Renal pelvis (tissue), 4 donors: ENCODE measurements around the gene ZBTB49. TPM values are rescaled to one million over a fixed set of nuclear protein-coding genes. Genes with fewer than 3 reads are reported as not detected.

Experiments
- DNase-seq: peaks from one replicate; pipeline ENCODE4 v3.0.0-alpha.2; 2013
- polyA plus RNA-seq, 3 donors: library from polyadenylated mRNA; unstranded; fragments of 120-200 nt; gene quantifications; one replicate each; pipeline ENCODE4 v1.2.1, GENCODE V29; 2013; ENCODE audit not compliant: insufficient read length in 3 of 3

Gene ZBTB49
- polyA plus RNA-seq, 3 donors = 7.5 to 9.0 (median 8.5) TPM

DNA sequence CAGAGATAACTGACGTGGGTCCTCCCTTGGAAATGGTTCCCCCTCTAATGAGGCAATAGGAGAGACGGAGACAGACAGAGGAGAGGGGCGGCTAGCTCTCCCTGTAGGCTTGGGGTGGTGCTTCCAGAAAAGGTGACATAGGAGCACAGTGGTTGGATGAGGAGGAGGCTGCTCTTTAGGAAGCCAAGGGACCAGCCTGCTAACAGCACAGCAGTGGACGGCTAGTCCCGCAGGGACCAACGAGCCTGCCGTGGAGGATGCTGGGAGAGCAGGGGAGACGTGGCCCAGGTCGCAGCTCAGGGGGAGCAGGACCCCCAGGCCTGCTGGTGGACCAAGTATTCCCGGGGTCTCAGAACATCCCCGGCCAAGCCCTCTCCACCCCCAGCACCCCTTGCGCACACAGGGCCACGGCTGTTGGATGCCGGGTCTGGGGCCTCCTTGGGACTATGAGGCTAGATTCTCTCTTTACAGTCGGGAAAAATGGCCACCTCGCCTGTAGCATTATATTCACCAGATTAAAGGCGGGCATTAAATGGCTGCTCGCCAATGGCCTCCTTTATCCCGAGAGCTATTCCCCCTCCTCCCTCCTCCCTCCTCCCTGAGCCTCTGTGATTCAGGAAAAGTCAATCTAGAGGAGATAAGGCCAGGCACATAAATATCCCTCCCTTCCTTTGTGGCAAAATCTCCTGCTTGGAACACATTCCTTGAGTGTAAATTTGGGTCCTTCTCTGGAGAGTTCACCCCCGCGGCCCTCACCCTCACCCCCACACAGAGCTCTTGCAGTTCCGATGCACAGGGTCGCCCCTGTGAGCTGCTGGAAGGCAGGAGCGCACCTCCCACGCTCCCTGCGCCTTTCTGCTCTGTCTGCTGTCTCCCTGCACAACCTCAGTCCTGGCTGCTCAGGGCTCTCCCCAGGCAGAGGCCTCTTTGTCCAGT lies 66.3 kb downstream of the ZBTB49 start:
- DNase-seq = peak; percentile 20

DNA sequence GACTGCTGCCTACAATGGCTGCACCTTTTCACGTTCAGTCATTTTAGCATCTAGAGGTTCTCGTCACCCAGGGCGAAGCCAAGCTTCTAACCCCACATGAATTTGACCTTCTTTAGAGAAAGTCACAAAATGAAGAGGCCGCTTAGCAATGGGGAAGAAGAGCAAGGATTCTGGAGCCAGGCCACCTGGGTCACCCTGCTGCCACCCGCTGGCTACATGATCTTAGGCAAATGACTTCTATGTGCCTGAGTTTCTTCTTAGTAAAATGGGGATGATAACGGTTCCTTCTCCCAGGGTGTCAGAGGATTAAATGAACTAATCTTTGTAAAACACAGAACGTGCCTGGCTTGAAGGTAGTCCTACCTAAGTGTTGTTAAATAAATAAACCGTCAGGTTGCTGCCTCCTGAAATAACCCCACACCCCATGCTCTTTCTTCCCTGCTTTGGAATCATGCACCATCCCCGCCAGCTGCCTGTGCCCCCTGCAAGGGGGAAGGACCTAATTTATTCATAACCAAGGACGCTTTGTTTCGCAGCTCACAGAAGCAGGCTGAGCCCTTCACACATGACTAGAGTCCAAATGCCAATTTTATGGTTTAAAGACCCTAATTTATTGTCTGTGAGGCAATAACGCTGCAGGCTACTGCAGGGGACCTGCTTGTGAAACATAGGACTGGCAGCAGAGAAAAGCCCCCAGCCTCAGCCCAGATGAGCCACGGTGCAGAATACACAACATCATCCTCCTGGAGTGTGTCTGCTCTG lies 68.2 kb downstream of the ZBTB49 start:
- DNase-seq = peak; percentile 17

DNA sequence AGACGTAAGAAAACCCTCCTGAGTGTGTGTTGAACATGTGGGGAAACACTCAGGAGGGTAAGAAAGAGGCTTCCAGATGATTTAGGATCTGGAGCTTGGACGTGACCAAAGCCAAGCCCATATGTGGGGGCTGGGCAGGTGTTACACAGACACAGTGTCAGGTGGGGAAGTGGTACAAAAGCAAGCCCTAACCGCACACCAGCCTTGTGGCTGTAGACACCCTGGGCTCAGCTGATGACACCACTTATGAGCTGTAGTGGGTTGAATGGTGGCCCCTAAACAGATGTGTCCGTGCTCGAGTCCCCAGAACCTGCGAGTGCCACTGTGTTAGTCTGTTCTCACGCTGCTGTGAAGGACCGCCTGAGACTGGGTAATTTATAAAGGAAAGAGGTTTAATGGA lies 71.8 kb downstream of the ZBTB49 start:
- no peak for DNase-seq

DNA sequence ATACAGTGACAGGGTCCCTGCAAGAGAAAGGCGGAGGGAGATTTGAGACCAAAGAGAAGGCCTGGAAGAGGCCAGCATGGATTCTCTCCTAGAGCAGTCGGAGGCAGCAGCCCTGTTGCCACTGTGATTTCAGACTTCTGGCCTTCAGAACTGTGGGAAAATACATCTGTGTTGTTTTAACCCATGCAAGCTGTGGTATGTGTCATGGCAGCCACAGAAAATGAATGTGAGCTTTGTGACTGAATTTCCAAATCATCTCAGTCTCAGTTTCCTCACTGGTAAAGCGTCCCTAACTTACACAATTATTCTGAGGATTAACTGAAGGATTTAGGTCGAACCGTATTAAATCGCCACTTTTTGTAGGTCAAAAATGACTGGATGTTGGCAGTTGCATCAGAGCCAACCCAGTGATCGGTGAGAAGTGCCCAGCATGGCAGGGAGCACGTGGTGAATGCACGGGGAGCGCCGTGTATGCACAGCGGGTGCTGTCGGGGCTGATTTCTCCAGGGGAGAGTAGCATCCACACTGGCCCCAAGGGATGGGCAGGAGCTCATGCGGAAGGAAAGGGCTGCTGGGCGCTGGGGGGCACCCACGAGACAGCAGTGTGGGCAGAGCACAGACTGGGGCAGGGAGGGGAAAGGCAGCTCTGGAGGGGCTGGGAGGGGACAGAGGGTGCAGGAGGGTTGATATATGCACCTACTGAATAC lies 73.1 kb downstream of the ZBTB49 start:
- no peak for DNase-seq

DNA sequence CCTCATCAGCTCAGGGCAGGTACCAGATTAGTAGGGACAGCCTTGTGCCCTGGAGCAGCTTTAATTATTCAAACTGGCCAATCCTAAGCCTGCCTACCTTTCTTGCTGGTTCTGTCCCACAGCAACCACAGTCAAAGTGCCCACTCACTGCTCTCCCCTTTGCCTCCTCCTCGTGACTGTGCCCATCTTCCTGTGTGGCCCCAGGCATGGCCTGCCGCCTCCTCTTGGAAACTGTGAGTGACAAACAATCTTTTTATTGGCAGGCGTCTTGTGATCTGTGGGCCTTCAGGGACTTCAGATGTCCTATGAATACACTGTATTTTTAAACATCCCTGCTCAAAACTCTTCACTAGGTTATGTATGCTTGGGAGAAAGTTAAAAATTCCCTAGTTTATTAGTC lies 74.0 kb downstream of the ZBTB49 start:
- DNase-seq = no peak

DNA sequence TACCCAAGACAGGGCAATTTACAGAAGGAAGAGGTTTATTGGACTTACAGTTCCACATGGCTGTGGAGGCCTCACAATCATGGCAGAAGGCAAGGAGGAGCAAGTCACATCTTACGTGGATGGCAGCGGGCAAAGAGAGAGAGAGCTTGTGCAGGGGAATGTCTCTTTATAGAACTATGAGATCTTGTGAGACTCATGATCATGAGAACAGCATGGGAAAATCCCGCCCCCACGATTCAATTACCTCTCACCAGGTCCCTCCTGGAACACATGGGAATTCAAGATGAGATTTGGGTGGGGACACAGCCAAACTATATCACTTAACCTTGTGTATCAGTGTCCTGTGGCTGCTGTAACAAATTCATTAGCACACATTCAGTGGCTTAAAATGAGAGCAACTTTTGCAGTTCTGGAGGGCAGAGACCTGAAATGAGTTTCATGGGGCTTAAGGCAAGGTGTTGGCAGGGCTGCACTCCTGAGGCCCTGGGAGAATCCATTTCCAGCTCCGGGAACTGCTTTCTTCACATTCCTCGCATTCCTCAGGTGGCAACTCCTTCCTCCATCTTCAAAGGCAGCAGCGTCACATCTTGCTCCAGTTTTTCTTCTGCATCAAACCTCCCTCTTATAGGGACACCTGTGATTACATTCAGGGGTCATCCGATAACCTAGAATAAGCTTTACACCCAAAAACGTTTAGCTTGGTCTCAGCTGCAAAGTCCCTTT lies 74.6 kb downstream of the ZBTB49 start:
- no peak for DNase-seq

DNA sequence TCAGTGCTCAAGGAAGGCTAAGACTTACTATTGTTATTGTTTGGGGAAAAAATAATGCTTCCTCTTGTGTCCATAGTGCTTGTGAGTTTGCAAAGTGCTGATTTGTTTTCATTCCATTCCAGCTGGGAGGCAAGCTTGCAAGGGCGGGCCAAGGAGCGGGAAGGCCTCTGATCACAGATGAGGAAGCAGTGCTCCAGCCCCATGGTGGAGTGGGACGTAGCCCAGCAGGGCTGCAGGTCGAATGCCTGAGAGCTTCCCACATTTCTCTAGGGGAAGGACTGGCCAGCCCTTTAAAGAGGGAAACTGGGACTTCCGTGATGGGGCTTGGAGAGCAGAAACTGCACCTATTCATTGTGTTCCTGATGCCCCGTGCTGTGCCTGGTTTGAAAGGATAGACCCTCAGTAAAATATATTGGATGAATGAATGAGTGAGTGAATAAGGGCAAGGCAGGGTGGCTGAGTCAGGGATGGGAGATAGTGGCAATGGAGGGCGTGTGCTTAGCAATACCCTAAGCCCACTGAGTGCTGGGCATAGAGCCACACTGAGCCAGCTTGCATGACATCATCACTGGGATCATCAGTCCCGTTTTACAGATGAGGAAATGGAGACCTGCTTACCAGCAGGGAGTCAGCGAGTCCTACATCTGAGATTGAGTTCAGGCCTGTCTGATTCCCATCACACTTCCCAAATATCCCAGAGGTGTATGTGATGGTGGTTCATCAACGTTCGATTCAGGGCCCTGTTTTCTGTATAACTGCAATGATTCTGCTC lies 78.9 kb downstream of the ZBTB49 start:
- no peak for DNase-seq

Other genes starting within 250 kb of the ZBTB49 start
- not detected for gene OTOP1, start 63.3 kb upstream of the ZBTB49 start, polyA plus RNA-seq
- gene TMEM128, start 42.0 kb upstream of the ZBTB49 start, polyA plus RNA-seq = 10 to 100 TPM; 42.4 to 45.1 (median 44.8) TPM
- gene LYAR, start 97 bp upstream of the ZBTB49 start, polyA plus RNA-seq = 10 to 100 TPM; 19.8 to 21.1 (median 20.1) TPM
- gene NSG1, start 96.9 kb downstream of the ZBTB49 start, polyA plus RNA-seq = 1 to 10 TPM; 3.6 to 4.8 (median 4.3) TPM